HL-60/S4 treated with retinoic acid at 250 ng/mL for 4 days and 3 days (cell line): ENCODE data around the gene NPPA.

ENCODE experiments used
- in situ Hi-C: fragments of 300-500 bp; cut with MboI; formaldehyde crosslinking; loops from 2 replicates; pipeline ENCODE4 v1.7.0; 2022; ENCODE audit warnings: low sequenced_read_pairs

The NPPA gene

GRCh38 chr1:11874624-11875023 lies 27.0 kb upstream of the NPPA start:
- in situ Hi-C loops = no loop called here

DNA sequence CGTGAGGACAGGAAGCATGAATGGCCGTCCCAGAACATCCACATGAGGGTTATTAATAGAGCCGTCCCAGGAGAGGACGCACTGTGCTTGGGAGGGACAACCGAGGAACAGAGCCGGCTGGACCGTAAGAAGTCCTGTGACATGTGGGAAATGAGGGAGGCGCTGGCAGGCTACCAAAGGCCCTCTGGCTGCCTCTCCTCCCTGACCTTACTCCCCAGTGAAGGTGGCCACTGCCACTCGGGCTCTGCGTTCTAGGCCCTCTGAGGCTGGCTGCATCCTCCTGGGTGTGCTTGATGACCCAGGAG lies 26.6 kb upstream of the NPPA start:
- in situ Hi-C loops = no loop called here

DNA sequence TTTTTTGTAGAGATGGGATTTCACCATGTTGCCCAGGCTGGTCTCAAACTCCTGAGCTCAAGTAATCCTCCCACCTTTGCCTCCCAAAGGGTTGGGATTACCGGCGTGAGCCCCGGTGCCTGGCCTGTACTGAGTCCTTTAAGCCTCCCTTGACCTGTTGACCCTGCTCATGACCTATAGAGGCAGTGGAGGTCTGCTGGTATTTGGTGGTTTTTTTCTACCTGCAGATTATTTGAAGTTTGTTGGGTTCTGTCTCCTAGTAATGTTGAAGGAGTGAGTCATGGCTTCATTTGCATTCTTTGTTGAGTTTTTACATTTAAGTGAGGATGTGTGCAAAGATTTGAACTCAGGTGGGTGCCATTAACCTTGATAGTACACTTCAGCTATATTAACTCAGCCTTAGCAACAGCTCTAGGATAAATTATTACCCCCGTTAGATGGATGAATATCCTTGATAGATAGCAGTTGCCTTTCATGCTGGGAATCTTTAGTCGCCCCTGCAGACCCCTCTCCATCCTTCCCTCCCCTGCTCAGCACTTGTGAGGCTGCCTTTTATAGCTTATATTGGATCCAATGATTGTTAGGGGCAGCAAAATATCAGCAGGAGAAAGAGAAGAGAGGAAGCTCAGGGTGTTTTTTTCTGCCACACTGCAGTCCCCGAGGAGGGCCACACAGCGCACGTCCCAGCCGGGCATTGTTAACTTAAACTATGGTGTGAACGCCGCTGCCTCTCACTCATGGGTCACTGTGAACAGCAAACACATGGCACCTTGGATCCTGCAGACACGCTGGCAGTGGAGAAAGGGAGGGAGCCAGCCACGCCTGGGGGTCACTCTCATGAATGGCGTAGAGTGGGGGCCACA lies 26.0 kb upstream of the NPPA start:
- in situ Hi-C loops = no loop called here

GRCh38 chr1:11872545-11872944 lies 25.0 kb upstream of the NPPA start:
- in situ Hi-C loops = no loop called here

DNA sequence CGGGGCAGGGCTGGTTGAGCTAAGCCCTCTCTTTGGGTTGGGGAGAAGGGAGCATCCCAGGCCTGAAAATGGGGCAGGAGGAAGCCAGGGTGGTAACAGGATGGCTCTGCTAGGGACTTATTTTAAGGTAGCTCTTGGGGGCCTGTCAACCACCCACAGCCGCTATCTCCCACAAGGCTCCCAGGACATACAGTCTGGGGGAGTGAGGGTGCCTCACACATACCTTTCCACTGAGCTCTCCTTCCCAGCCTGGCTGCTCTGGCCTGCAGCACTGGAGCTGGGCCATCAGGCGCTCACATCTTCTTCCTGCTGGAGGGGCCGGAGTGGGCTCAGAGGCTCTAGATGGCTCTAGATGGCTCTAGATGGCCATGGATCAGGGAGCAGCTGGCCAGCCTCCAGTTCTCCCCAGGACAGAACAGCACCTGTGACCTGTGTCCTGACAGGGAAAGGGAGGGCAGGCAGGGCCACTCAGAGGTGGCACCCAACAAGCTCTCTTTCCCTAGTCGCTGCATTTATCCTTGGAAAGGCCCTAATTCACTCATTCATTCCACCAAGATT lies 22.1 kb upstream of the NPPA start:
- in situ Hi-C loops = no loop called here

GRCh38 chr1:11869104-11869503 lies 21.5 kb upstream of the NPPA start:
- in situ Hi-C loops = no loop called here

- in situ Hi-C loops = no loop called here
These were observed 20.9 kb upstream of the NPPA start for GRCh38 chr1:11868331-11868980.

GRCh38 chr1:11862890-11863289 lies 15.3 kb upstream of the NPPA start:
- in situ Hi-C loops = no loop called here

DNA sequence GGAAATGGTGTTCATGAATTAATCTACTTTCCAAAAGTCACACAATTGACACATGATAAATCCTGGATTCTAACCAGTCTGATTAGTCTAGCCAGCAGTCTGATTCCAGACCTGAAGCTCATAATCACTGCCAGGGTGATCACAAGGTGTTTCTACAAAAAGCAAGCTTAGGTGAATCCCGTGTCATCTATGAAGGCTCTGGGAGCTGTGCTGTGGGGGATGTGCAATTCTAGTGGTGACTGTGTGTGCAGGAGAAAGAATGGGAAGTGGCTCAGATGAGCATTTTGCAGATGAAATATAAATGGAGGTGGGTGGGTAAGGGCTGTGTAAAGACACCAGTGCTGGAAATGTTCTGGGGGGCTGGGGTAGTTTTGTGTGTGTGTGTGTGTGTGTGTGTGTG lies 13.0 kb upstream of the NPPA start:
- in situ Hi-C loops = no loop called here

DNA sequence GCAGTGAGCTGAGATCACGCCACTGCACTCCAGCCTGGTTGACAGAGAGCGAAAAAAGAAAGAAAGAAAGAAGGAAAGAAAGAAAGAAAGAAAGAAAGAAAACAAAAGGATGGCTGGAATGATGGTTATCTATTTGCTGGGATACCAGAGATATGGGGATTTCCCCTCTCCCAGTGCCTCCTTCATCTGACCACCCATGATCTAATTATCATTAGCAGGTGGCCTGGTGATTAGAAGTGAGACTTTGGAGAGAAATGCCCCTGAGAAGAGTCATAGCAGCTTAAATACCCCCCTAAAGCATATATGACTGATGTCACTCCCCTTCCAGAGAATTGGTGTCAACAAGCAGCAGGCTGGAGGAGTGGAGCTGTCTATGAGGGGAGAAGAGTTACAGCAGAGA lies 12.5 kb upstream of the NPPA start:
- in situ Hi-C loops = no loop called here

- in situ Hi-C loops = no loop called here
These were observed 11.6 kb upstream of the NPPA start for GRCh38 chr1:11858968-11859871.

- in situ Hi-C loops = no loop called here
These were observed 11.0 kb upstream of the NPPA start, which contains the start of gene NPPB for GRCh38 chr1:11858613-11858967. Gene NPPB, minus strand, starts transcription at chr1:11858945. Its CDS starts 112 bp downstream, at chr1:11858833.

GRCh38 chr1:11858158-11858557 lies 10.6 kb upstream of the NPPA start:
- in situ Hi-C loops = no loop called here

- in situ Hi-C loops = no loop called here
These were observed 9.7 kb upstream of the NPPA start for GRCh38 chr1:11857164-11857851.

- in situ Hi-C loops = no loop called here
These were observed 9.1 kb upstream of the NPPA start for GRCh38 chr1:11856698-11857097.

GRCh38 chr1:11855430-11855829 lies 7.8 kb upstream of the NPPA start:
- in situ Hi-C loops = no loop called here

DNA sequence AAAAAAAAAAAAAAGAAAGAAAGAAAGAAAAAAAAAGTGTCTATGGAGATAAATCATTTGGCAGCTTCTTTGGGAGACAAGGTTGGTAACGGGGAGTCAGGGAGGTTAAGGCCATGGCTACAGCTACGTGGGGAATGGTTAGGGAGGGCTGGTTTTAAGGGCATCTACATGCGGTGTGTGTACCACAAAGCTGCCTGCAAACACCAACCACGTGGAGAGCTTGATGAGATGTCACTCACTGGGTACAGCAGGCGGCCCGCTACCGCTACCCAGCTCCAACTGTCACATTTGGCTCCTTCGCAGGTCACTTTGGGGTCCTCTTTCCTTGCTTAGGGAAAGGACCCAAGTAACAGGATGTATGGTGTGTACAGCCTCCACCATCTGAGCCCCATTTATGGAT lies 6.9 kb upstream of the NPPA start:
- in situ Hi-C loops = no loop called here

DNA sequence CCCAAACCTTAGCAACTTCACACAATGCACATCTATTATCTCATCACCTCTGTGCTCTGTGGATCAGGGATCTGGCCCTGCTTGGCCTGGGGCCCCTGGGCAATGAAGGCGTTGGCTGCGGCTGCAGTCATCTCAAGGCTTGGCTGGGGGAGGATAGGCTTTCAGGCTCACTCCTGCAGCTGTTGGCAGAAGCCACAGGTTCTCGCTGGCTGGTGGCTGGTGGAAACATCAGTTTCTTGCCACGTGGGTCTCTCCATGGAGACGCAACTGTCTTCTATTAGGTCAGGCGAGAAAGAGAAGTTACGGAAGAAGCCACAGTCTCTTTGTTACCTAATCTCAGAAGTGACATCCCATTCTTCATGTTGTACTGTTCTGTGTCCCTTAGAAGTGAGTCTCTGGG lies 3.6 kb upstream of the NPPA start:
- in situ Hi-C loops = no loop called here

DNA sequence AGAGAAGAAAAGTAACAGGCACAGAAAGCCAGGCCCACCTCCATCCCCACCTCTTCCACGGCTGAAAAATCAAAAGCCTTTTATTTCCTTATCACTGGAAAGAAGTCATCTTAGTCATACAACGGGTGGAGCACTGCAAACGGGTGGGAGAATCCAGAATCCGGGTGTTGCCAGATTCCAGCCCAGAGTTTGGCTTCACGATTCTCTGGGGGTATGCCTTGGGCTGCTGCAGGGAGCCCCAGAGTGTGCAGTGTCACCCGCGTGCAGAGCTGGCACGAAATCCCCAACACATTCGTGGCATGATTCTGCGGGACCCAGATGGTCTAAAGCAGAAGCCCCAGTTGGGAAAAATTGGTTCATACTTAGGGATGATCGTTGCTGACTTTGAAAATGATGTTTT lies 2.6 kb upstream of the NPPA start:
- in situ Hi-C loops = no loop called here

GRCh38 chr1:11848373-11848700 lies 754 bp upstream of the NPPA start:
- in situ Hi-C loops = no loop called here
